ENCODE data around the gene COL15A1. TPM values are rescaled to one million over a fixed set of nuclear protein-coding genes. Genes with fewer than 3 reads are reported as not detected.

Gene COL15A1
- total and polyA plus RNA-seq, 8 donors: 10.7 to 173 (median 27.8) TPM

GRCh38 chr9:98992885-98993569 lies 49.3 kb downstream of the COL15A1 start:
- 64 to 89% (median 76%) methylated on average over 6 of the region's 6 CpGs for WGBS, 5 donors
- no peak for DNase-seq
- intact Hi-C loops (cut with DNase I; ENCODE audit: low total_unique reads): no loop called here
- H3K4me3 ChIP-seq: no peak overlapping the region
- no peaks in the 10 kb centered on the region for H3K9me3 ChIP-seq
- H3K36me3 ChIP-seq: peaks cover 0 to 12% (median 0%) of the 10 kb centered on the region in 4 donors
- peaks cover 3 to 56% (median 32%) of the 10 kb centered on the region in 4 donors for H3K4me1 ChIP-seq
- H3K27me3 ChIP-seq: no peaks in the 10 kb centered on the region
- peak overlapping the region in 1 of 5 donors; percentile 81 for H3K27ac ChIP-seq
- no peak for TF ChIP-seq POLR2A (IDR thresholded peaks at IDR 0.05)
- no peak for TF ChIP-seq EP300 (IDR thresholded peaks at IDR 0.05)
- TF ChIP-seq POLR2AphosphoS5 (IDR thresholded peaks at IDR 0.05): no peak
- TF ChIP-seq CTCF (IDR thresholded peaks at IDR 0.05): no peak

- intact Hi-C loops (cut with DNase I; ENCODE audit: low total_unique reads): no loop called here
- TF ChIP-seq POLR2AphosphoS5 (IDR thresholded peaks at IDR 0.05): no peak
- TF ChIP-seq CTCF (IDR thresholded peaks at IDR 0.05): no peak
- no peak for TF ChIP-seq POLR2A (IDR thresholded peaks at IDR 0.05)
- TF ChIP-seq EP300 (IDR thresholded peaks at IDR 0.05): no peak
- H3K4me3 ChIP-seq: no peak overlapping the region
- 41 to 75% (median 55%) methylated on average over 6 of the region's 6 CpGs for WGBS, 5 donors
- peaks cover 6 to 56% (median 35%) of the 10 kb centered on the region in 4 donors for H3K4me1 ChIP-seq
- peak in 1 of 2 donors; percentile 40 for DNase-seq
- H3K9me3 ChIP-seq: no peaks in the 10 kb centered on the region
- H3K27ac ChIP-seq: peak overlapping the region in 2 of 5 donors; percentile 10 to 81
- peaks cover 0 to 12% (median 0%) of the 10 kb centered on the region in 4 donors for H3K36me3 ChIP-seq
- H3K27me3 ChIP-seq: no peaks in the 10 kb centered on the region
Measured at GRCh38 chr9:98993570-98993945, 49.9 kb downstream of the COL15A1 start.

GRCh38 chr9:98994172-98995058 lies 50.7 kb downstream of the COL15A1 start:
- DNase-seq: no peak
- TF ChIP-seq CTCF (IDR thresholded peaks at IDR 0.05) (no peak), EP300 (IDR thresholded peaks at IDR 0.05) (no peak), POLR2AphosphoS5 (IDR thresholded peaks at IDR 0.05) (no peak), POLR2A (IDR thresholded peaks at IDR 0.05) (no peak)
- H3K4me1 ChIP-seq: peaks cover 13 to 58% (median 39%) of the 10 kb centered on the region in 4 donors
- H3K9me3 ChIP-seq: no peaks in the 10 kb centered on the region
- intact Hi-C loops (cut with DNase I; ENCODE audit: low total_unique reads): loop anchor here (5.0 kb wide), 1 partner anchor 132 kb away; no protein-coding TSS in a partner anchor
- 66 to 78% (median 76%) methylated on average over 12 of the region's 12 CpGs for WGBS, 5 donors
- no peaks in the 10 kb centered on the region for H3K27me3 ChIP-seq
- H3K36me3 ChIP-seq: peaks cover 0 to 12% (median 0%) of the 10 kb centered on the region in 4 donors
- peak overlapping the region in 4 of 5 donors; percentile 26 to 81 (median 50) for H3K27ac ChIP-seq
- no peak overlapping the region for H3K4me3 ChIP-seq

- H3K4me3 ChIP-seq: no peak overlapping the region
- 36 to 56% (median 41%) methylated on average over 3 of the region's 3 CpGs for WGBS, 5 donors
- H3K27ac ChIP-seq: peak overlapping the region in 4 of 5 donors; percentile 26 to 81 (median 50)
- H3K4me1 ChIP-seq: peaks cover 10 to 55% (median 34%) of the 10 kb centered on the region in 4 donors
- intact Hi-C loops (cut with DNase I; ENCODE audit: low total_unique reads): loop anchor here (5.0 kb wide), 1 partner anchor 133 kb away; no protein-coding TSS in a partner anchor
- TF ChIP-seq EP300 (IDR thresholded peaks at IDR 0.05) (no peak), POLR2AphosphoS5 (IDR thresholded peaks at IDR 0.05) (peak in 1 of 3 donors; percentile 7)
- no peaks in the 10 kb centered on the region for H3K9me3 ChIP-seq
- no peaks in the 10 kb centered on the region for H3K27me3 ChIP-seq
- peaks cover 0 to 12% (median 0%) of the 10 kb centered on the region in 4 donors for H3K36me3 ChIP-seq
- DNase-seq: peak; percentile 55 to 63
Measured at GRCh38 chr9:98995059-98995671, 51.5 kb downstream of the COL15A1 start.

Data from stomach (tissue), 9 donors.